Measurements from ENCODE around the gene STMP1. TPM values are rescaled to one million over a fixed set of nuclear protein-coding genes. Genes with fewer than 3 reads are reported as not detected.
A peak's percentile ranks its signal among the peaks of the same experiment; 100 is the strongest.
"Not testable (repeated sequence)": the region's sequence is repeated elsewhere in the genome, so short reads cannot be mapped to it uniquely, and the experiment has no call there.

Gene STMP1
- total RNA-seq, 1 donor from 2014 or later: 29.7 TPM

DNA sequence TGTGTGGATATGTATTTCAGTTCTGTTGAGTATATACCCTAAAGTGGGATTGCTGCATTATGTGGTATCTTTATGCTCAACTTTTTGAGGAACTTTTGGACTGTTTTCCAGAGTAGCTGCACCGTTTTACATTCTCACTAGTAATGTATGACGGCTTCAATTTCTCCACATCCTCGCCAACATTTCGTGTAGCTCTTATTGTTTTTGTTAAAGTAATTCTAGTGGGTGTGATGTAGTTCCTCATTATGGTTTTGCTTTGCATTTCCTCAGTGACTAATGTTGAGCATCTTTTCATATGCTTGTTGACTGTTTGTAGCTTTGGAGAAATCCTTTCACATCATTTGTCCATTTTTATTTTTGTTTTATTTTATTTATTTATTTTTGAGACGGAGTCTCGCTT lies 4.5 kb downstream of the STMP1 start:
- Mint-ChIP-seq H3K4me1 (ENCODE audit: low read depth, unreplicated experiment) (peaks cover 28% of the 10 kb centered on the region), H3K27me3 (ENCODE audit: low read depth, unreplicated experiment) (no peaks in the 10 kb centered on the region), H3K4me3 (ENCODE audit: unreplicated experiment) (no peak overlapping the region), H3K9me3 (ENCODE audit: unreplicated experiment) (no peaks in the 10 kb centered on the region), H3K27ac (ENCODE audit: unreplicated experiment) (no peak overlapping the region), H3K36me3 (ENCODE audit: low read depth, unreplicated experiment) (peaks cover 1% of the 10 kb centered on the region)
- Histone ChIP-seq H3K27ac (ENCODE audit: low read depth, low read length) (no peak overlapping the region), H3K9ac (ENCODE audit: low read length) (no peak overlapping the region), H2AFZ (ENCODE audit: low read depth, low read length) (no peak overlapping the region), H3K27me3 (ENCODE audit: insufficient read depth, low read length) (no peaks in the 10 kb centered on the region), H3K9me3 (ENCODE audit: insufficient read depth, low read depth, low read length) (no peaks in the 10 kb centered on the region), H3K4me1 (ENCODE audit: insufficient read depth, low read length) (peaks cover 41% of the 10 kb centered on the region), H4K20me1 (ENCODE audit: insufficient read depth, low read length) (peaks cover 20% of the 10 kb centered on the region), H3K36me3 (ENCODE audit: insufficient read depth, low read length) (no peaks in the 10 kb centered on the region), H3K79me2 (ENCODE audit: insufficient read depth, low read length) (peaks cover 87% of the 10 kb centered on the region), H3K4me2 (ENCODE audit: low read length) (peak overlapping the region; percentile 45), H3K4me3 (ENCODE audit: insufficient read depth, low read depth, low read length) (no peak overlapping the region)
- FAIRE-seq (no peak), DNase-seq (ENCODE audit: low read depth) (no peak)
- TF ChIP-seq, protein P1, sequence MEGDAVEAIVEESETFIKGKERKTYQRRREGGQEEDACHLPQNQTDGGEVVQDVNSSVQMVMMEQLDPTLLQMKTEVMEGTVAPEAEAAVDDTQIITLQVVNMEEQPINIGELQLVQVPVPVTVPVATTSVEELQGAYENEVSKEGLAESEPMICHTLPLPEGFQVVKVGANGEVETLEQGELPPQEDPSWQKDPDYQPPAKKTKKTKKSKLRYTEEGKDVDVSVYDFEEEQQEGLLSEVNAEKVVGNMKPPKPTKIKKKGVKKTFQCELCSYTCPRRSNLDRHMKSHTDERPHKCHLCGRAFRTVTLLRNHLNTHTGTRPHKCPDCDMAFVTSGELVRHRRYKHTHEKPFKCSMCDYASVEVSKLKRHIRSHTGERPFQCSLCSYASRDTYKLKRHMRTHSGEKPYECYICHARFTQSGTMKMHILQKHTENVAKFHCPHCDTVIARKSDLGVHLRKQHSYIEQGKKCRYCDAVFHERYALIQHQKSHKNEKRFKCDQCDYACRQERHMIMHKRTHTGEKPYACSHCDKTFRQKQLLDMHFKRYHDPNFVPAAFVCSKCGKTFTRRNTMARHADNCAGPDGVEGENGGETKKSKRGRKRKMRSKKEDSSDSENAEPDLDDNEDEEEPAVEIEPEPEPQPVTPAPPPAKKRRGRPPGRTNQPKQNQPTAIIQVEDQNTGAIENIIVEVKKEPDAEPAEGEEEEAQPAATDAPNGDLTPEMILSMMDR (IDR thresholded peaks at IDR 0.05; ENCODE audit: insufficient read depth, low read depth, low read length): no peak
- no peak for TF ChIP-seq EZH2 (IDR thresholded peaks at IDR 0.05; ENCODE audit: insufficient read depth, low read length)

DNA sequence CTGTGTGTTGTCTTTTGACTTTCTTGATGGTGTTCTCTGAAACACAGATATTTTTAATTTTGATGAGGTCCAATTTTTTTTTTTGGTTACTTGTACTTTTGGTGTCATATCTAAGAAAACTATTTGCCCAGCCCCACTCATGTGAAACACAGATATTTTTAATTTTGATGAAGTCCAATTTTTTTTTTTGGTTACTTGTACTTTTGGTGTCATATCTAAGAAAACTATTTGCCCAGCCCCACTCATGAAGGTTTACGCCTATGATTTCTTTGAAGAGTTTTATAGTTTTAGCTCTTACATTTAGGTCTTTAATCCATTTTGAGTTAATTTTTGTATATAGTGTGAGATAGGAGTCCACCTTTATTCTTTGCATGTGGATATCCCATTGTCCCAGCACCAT lies 5.3 kb downstream of the STMP1 start:
- peaks cover 29% of the 10 kb centered on the region for H3K4me1 Mint-ChIP-seq (ENCODE audit: low read depth, unreplicated experiment)
- not testable (repeated sequence) for H3K9me3 ChIP-seq (ENCODE audit: insufficient read depth, low read depth, low read length); H3K36me3 Mint-ChIP-seq (ENCODE audit: low read depth, unreplicated experiment); H3K4me3 ChIP-seq (ENCODE audit: insufficient read depth, low read depth, low read length); DNase-seq (ENCODE audit: low read depth); H3K4me2 ChIP-seq (ENCODE audit: low read length); H2AFZ ChIP-seq (ENCODE audit: low read depth, low read length); H3K27me3 Mint-ChIP-seq (ENCODE audit: low read depth, unreplicated experiment); FAIRE-seq; H3K9me3 Mint-ChIP-seq (ENCODE audit: unreplicated experiment); H3K4me3 Mint-ChIP-seq (ENCODE audit: unreplicated experiment); H3K27ac ChIP-seq (ENCODE audit: low read depth, low read length); H3K36me3 ChIP-seq (ENCODE audit: insufficient read depth, low read length); H3K27ac Mint-ChIP-seq (ENCODE audit: unreplicated experiment); H3K9ac ChIP-seq (ENCODE audit: low read length); H3K27me3 ChIP-seq (ENCODE audit: insufficient read depth, low read length)
- Histone ChIP-seq H4K20me1 (ENCODE audit: insufficient read depth, low read length) (peaks cover 20% of the 10 kb centered on the region), H3K4me1 (ENCODE audit: insufficient read depth, low read length) (peaks cover 41% of the 10 kb centered on the region), H3K79me2 (ENCODE audit: insufficient read depth, low read length) (peaks cover 94% of the 10 kb centered on the region)

DNA sequence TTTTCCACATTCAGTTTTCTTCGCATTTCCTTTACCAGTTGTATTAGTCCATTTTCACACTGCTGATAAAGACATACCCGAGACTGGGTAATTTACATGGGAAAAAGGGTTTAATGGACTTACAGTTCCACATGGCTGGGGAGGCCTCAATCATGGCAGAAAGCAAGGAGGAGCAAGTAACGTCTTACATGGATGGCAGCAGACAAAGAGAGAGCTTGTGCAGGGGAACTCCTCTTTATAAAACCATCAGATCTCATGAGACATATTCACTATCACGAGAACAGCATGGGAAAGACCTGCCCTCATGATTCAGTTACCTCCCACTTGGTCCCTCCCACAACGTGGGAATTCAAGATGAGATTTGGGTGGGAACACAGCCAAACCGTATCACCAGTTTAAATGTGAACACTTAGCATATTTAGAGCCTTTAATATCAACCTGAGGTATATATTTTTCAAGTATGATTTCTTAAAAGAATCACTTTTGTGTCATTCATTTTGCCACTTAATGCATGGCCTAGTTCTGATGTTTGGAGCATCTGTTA lies 6.6 kb downstream of the STMP1 start:
- not testable (repeated sequence) for H3K36me3 Mint-ChIP-seq (ENCODE audit: low read depth, unreplicated experiment); H3K27ac ChIP-seq (ENCODE audit: low read depth, low read length); H2AFZ ChIP-seq (ENCODE audit: low read depth, low read length); H3K4me2 ChIP-seq (ENCODE audit: low read length); H3K9me3 ChIP-seq (ENCODE audit: insufficient read depth, low read depth, low read length); H3K36me3 ChIP-seq (ENCODE audit: insufficient read depth, low read length); FAIRE-seq; H3K27ac Mint-ChIP-seq (ENCODE audit: unreplicated experiment); H3K4me3 ChIP-seq (ENCODE audit: insufficient read depth, low read depth, low read length); H3K9ac ChIP-seq (ENCODE audit: low read length); DNase-seq (ENCODE audit: low read depth); H3K9me3 Mint-ChIP-seq (ENCODE audit: unreplicated experiment); H3K27me3 Mint-ChIP-seq (ENCODE audit: low read depth, unreplicated experiment); H3K27me3 ChIP-seq (ENCODE audit: insufficient read depth, low read length); H3K4me3 Mint-ChIP-seq (ENCODE audit: unreplicated experiment)
- peaks cover 46% of the 10 kb centered on the region for H3K4me1 ChIP-seq (ENCODE audit: insufficient read depth, low read length)
- H3K79me2 ChIP-seq (ENCODE audit: insufficient read depth, low read length): peaks cover 87% of the 10 kb centered on the region
- H3K4me1 Mint-ChIP-seq (ENCODE audit: low read depth, unreplicated experiment): peaks cover 34% of the 10 kb centered on the region
- H4K20me1 ChIP-seq (ENCODE audit: insufficient read depth, low read length): peaks cover 20% of the 10 kb centered on the region

Data from astrocyte (in vitro differentiated cells and primary cell).